Measurements from ENCODE around the gene ADAM22. TPM values are rescaled to one million over a fixed set of nuclear protein-coding genes. Genes with fewer than 3 reads are reported as not detected.
A peak's percentile ranks its signal among the peaks of the same experiment; 100 is the strongest.

ADAM22 gene
- total RNA-seq, 1 donor from 2014 or later = 1.9 TPM

- TF ChIP-seq CTCF (IDR thresholded peaks at IDR 0.05; ENCODE audit: borderline replicate concordance) = no peak
- H3K27me3 ChIP-seq (ENCODE audit: low read depth) = no peaks in the 10 kb centered on the region
- intact Hi-C loops (cut with micrococcal nuclease) = no loop called here
- DNase-seq = no peak
- no peaks in the 10 kb centered on the region for H3K4me1 ChIP-seq
- H3K4me3 ChIP-seq = no peak overlapping the region
- H3K9me3 ChIP-seq (replicated peaks) = peaks cover 10% of the 10 kb centered on the region
- no peaks in the 10 kb centered on the region for H3K36me3 ChIP-seq
- H3K27ac ChIP-seq (replicated peaks) = no peak overlapping the region
Observed at GRCh38 chr7:88165697-88166096, 231.6 kb downstream of the ADAM22 start.

- H3K9me3 ChIP-seq (replicated peaks) = no peaks in the 10 kb centered on the region
- no peak overlapping the region for H3K27ac ChIP-seq (replicated peaks)
- DNase-seq = no peak
- intact Hi-C loops (cut with micrococcal nuclease) = no loop called here
- H3K27me3 ChIP-seq (ENCODE audit: low read depth) = no peaks in the 10 kb centered on the region
- H3K4me1 ChIP-seq = no peaks in the 10 kb centered on the region
- H3K4me3 ChIP-seq = no peak overlapping the region
- H3K36me3 ChIP-seq = no peaks in the 10 kb centered on the region
- TF ChIP-seq CTCF (IDR thresholded peaks at IDR 0.05; ENCODE audit: borderline replicate concordance) = no peak
Observed at GRCh38 chr7:88167223-88167622, 233.2 kb downstream of the ADAM22 start.

DNA sequence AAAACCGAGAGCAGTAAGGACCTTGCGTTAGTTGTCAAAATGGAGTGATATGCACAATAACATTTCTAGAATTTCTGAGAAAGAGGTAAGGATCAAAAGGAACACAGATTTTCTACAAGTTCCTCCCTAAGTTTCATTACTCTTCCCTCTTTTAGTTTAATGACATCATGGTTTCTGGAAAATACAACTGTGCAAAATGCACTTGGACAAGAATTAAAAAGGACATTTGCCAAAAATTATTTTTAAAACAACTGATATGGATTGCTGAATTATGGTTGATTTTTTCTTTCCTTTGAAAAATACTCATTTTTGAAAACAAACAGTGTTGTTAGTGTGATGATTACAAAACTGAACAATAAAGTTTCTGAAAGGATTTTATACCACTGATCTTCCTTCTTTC, 233.7 kb downstream of the ADAM22 start:
- Histone ChIP-seq H3K4me3 (no peak overlapping the region), H3K36me3 (no peaks in the 10 kb centered on the region), H3K27ac (replicated peaks) (no peak overlapping the region), H3K27me3 (ENCODE audit: low read depth) (no peaks in the 10 kb centered on the region), H3K4me1 (no peaks in the 10 kb centered on the region), H3K9me3 (replicated peaks) (no peaks in the 10 kb centered on the region)
- intact Hi-C loops (cut with micrococcal nuclease) = no loop called here
- TF ChIP-seq CTCF (IDR thresholded peaks at IDR 0.05; ENCODE audit: borderline replicate concordance) = no peak
- DNase-seq = no peak

GRCh38 chr7:88169717-88170320, 235.8 kb downstream of the ADAM22 start:
- H3K4me3 ChIP-seq = no peak overlapping the region
- DNase-seq = no peak
- H3K27me3 ChIP-seq (ENCODE audit: low read depth) = no peaks in the 10 kb centered on the region
- H3K36me3 ChIP-seq = no peaks in the 10 kb centered on the region
- H3K9me3 ChIP-seq (replicated peaks) = no peaks in the 10 kb centered on the region
- H3K27ac ChIP-seq (replicated peaks) = no peak overlapping the region
- TF ChIP-seq CTCF (IDR thresholded peaks at IDR 0.05; ENCODE audit: borderline replicate concordance) = peak; percentile 69
- intact Hi-C loops (cut with micrococcal nuclease) = no loop called here
- no peaks in the 10 kb centered on the region for H3K4me1 ChIP-seq

GRCh38 chr7:88172842-88173241, 238.8 kb downstream of the ADAM22 start:
- Histone ChIP-seq H3K9me3 (replicated peaks) (no peaks in the 10 kb centered on the region), H3K4me1 (no peaks in the 10 kb centered on the region), H3K4me3 (no peak overlapping the region), H3K36me3 (no peaks in the 10 kb centered on the region), H3K27me3 (ENCODE audit: low read depth) (no peaks in the 10 kb centered on the region), H3K27ac (replicated peaks) (no peak overlapping the region)
- TF ChIP-seq CTCF (IDR thresholded peaks at IDR 0.05; ENCODE audit: borderline replicate concordance) = no peak
- no peak for DNase-seq
- intact Hi-C loops (cut with micrococcal nuclease) = no loop called here

Data from left ventricle myocardium inferior (tissue), 1 donor.